H9 (cell line): ENCODE data around the gene ZNF609. TPM values are rescaled to one million over a fixed set of nuclear protein-coding genes. Genes with fewer than 3 reads are reported as not detected.

Experiments used
- DNase-seq: peaks from one replicate; pipeline ENCODE4 v3.0.0-alpha.2; 2017
- H2AFZ ChIP-seq: one replicate; pipeline ENCODE4 v1.6.1; 2013; ENCODE audit warnings: mild to moderate bottlenecking, low read length, control low read depth, moderate library complexity
- H2AK5ac ChIP-seq: 2 replicates; pipeline ENCODE4 v1.6.1; 2013; ENCODE audit warnings: low read length, control low read depth, mixed read lengths; ENCODE audit not compliant: insufficient read length
- H2BK120ac ChIP-seq: one replicate; pipeline ENCODE4 v1.6.1; 2013; ENCODE audit warnings: low read depth, mild to moderate bottlenecking, low read length, control low read depth, inconsistent platforms; ENCODE audit not compliant: poor library complexity, severe bottlenecking
- H2BK12ac ChIP-seq: 2 replicates; pipeline ENCODE4 v1.6.1; 2013; ENCODE audit warnings: low read length, control low read depth, mixed read lengths, low read depth; ENCODE audit not compliant: insufficient read length
- H2BK15ac ChIP-seq: 2 replicates; pipeline ENCODE4 v1.6.1; 2013; ENCODE audit warnings: low read depth, low read length, control low read depth
- H2BK20ac ChIP-seq: one replicate; pipeline ENCODE4 v1.6.1; 2013; ENCODE audit warnings: low read depth, mild to moderate bottlenecking, low read length, control low read depth, inconsistent platforms; ENCODE audit not compliant: poor library complexity, severe bottlenecking
- H2BK5ac ChIP-seq: 2 replicates; pipeline ENCODE4 v1.6.1; 2013; ENCODE audit warnings: low read length, control low read depth, mixed read lengths; ENCODE audit not compliant: insufficient read length
- H3K14ac ChIP-seq: 2 replicates; pipeline ENCODE4 v1.6.1; 2013; ENCODE audit warnings: low read length, control low read depth; ENCODE audit not compliant: insufficient read depth
- H3K18ac ChIP-seq: 2 replicates; pipeline ENCODE4 v1.6.1; 2013; ENCODE audit warnings: low read depth, mild to moderate bottlenecking, mixed read lengths, low read length, control low read depth; ENCODE audit not compliant: insufficient read length
- H3K23ac ChIP-seq: 2 replicates; pipeline ENCODE4 v1.6.1; 2013; ENCODE audit warnings: low read length, control low read depth, mixed read lengths, low read depth; ENCODE audit not compliant: insufficient read length
- H3K23me2 ChIP-seq: 2 replicates; pipeline ENCODE4 v1.6.1; 2013; ENCODE audit warnings: low read depth, mild to moderate bottlenecking, mixed read lengths, low read length, control low read depth; ENCODE audit not compliant: insufficient read length, poor library complexity, severe bottlenecking
- H3K27ac ChIP-seq: 2 replicates; pipeline ENCODE4 v1.5.1; 2013; ENCODE audit warnings: low read length, control low read depth, mixed read lengths, low read depth; ENCODE audit not compliant: insufficient read length
- H3K27me3 ChIP-seq: 2 replicates; pipeline ENCODE4 v1.6.1; 2013; ENCODE audit warnings: low read length, control low read depth, inconsistent platforms; ENCODE audit not compliant: insufficient read depth
- H3K4ac ChIP-seq: 2 replicates; pipeline ENCODE4 v1.6.1; 2013; ENCODE audit warnings: low read depth, mild to moderate bottlenecking, control low read depth, inconsistent platforms, low read length, moderate library complexity
- H3K4me1 ChIP-seq: 2 replicates; pipeline ENCODE4 v1.6.1; 2013; ENCODE audit warnings: low read length, control low read depth, inconsistent platforms; ENCODE audit not compliant: insufficient read depth
- H3K4me2 ChIP-seq: 2 replicates; pipeline ENCODE4 v1.6.1; 2013; ENCODE audit warnings: low read length, control low read depth, mixed read lengths; ENCODE audit not compliant: insufficient read length, insufficient read depth
- H3K56ac ChIP-seq: 2 replicates; pipeline ENCODE4 v1.6.1; 2013; ENCODE audit warnings: low read depth, mild to moderate bottlenecking, mixed read lengths, low read length, control low read depth; ENCODE audit not compliant: insufficient read length
- H3K79me1 ChIP-seq: 2 replicates; pipeline ENCODE4 v1.6.1; 2013; ENCODE audit warnings: low read depth, mild to moderate bottlenecking, moderate library complexity, low read length, control low read depth, inconsistent platforms; ENCODE audit not compliant: insufficient read depth, poor library complexity, severe bottlenecking
- H3K79me2 ChIP-seq: 2 replicates; pipeline ENCODE4 v1.6.1; 2013; ENCODE audit warnings: low read length, control low read depth, inconsistent platforms; ENCODE audit not compliant: insufficient read depth
- H3K9ac ChIP-seq: 2 replicates; pipeline ENCODE4 v1.6.1; 2013; ENCODE audit warnings: low read length, control low read depth, mixed read lengths; ENCODE audit not compliant: insufficient read length; ENCODE audit errors: extremely low read depth
- H3K9me3 ChIP-seq: one replicate; pipeline ENCODE4 v1.6.1; 2013; ENCODE audit warnings: low read depth, low read length, inconsistent platforms; ENCODE audit not compliant: control insufficient read depth
- H3T11ph ChIP-seq: one replicate; pipeline ENCODE4 v1.6.1; 2013; ENCODE audit warnings: mild to moderate bottlenecking, low read length, control low read depth, inconsistent platforms
- H4K20me1 ChIP-seq: one replicate; pipeline ENCODE4 v1.6.1; 2013; ENCODE audit not compliant: control insufficient read depth, insufficient read length, insufficient read depth
- H4K5ac ChIP-seq: 2 replicates; pipeline ENCODE4 v1.6.1; 2013; ENCODE audit warnings: low read depth, mild to moderate bottlenecking, mixed read lengths, low read length, control low read depth; ENCODE audit not compliant: insufficient read length
- H4K8ac ChIP-seq: replicated peaks from 2 replicates; pipeline ENCODE4 v1.6.1; 2013; ENCODE audit warnings: low read length, control low read depth, mixed read lengths, low read depth; ENCODE audit not compliant: insufficient read length
- H4K91ac ChIP-seq: 2 replicates; pipeline ENCODE4 v1.6.1; 2013; ENCODE audit warnings: low read depth, mild to moderate bottlenecking, moderate library complexity, mixed read lengths, low read length, control low read depth; ENCODE audit not compliant: insufficient read length
- H3K27ac Mint-ChIP-seq, 3 experiments: 2 replicates in 2 of 3; 3 replicates in 1 of 3; pipeline ENCODE4 v1.8.0; 2020 to 2021; ENCODE audit warnings: mixed read lengths in 3 of 3, mild to moderate bottlenecking in 1 of 3, moderate library complexity in 1 of 3
- H3K27me3 Mint-ChIP-seq: 2 replicates; pipeline ENCODE4 v1.8.0; 2021; ENCODE audit warnings: low read depth, mild to moderate bottlenecking, moderate library complexity, mixed read lengths
- H3K36me3 Mint-ChIP-seq, 3 experiments: 2 replicates in 2 of 3; 3 replicates in 1 of 3; pipeline ENCODE4 v1.8.0; 2020 to 2021; ENCODE audit warnings: low read depth in 3 of 3, mixed read lengths in 3 of 3; ENCODE audit not compliant: insufficient read depth in 1 of 3
- H3K4me1 Mint-ChIP-seq, 2 experiments: 2 replicates each; pipeline ENCODE4 v1.8.0; 2020; ENCODE audit warnings: mixed read lengths in 2 of 2
- H3K4me3 Mint-ChIP-seq, 2 experiments: 2 replicates in 1 of 2; 3 replicates in 1 of 2; pipeline ENCODE4 v1.8.0; 2020 to 2021; ENCODE audit warnings: mild to moderate bottlenecking in 2 of 2, mixed read lengths in 2 of 2, moderate library complexity in 1 of 2
- H3K9me3 Mint-ChIP-seq, 2 experiments: 2 replicates in 1 of 2; 3 replicates in 1 of 2; pipeline ENCODE4 v1.8.0; 2020; ENCODE audit warnings: mild to moderate bottlenecking in 2 of 2, mixed read lengths in 2 of 2, moderate library complexity in 1 of 2
- CTCF ChIP-seq: fragments of 200-600 bp; sonication (generic); conservative IDR thresholded peaks from 3 replicates; pipeline ENCODE4 v1.8.0; 2021; ENCODE audit warnings: antibody characterized with exemption, mild to moderate bottlenecking
- whole genome bisulfite sequencing: extraction: QIAGEN DNeasy Blood & Tissue Kit; methylation state at CpG from one replicate; pipeline ENCODE4 v1.1.7; 2013; ENCODE audit warnings: missing lambda C conversion rate, low lambda C conversion rate, mixed read lengths; ENCODE audit not compliant: insufficient read length; ENCODE audit errors: extremely low coverage; 5-methylcytosine and 5-hydroxymethylcytosine counted together
- total RNA-seq: library from RNA; stranded (reverse); gene quantifications from 2 replicates; pipeline ENCODE4 v1.2.1, GENCODE V29; 2021

The ZNF609 gene
- total RNA-seq, 1 experiment from 2014 or later: 45.3 TPM

GRCh38 chr15:64618540-64618939 is 158.2 kb downstream of the ZNF609 start:
- H3K36me3 Mint-ChIP-seq: peaks cover 4 to 9% (median 9%) of the 10 kb centered on the region in 3 experiments; a peak in 4 of 7 replicates
- Histone ChIP-seq H3K27me3 (no peaks in the 10 kb centered on the region), H3K27ac (no peak overlapping the region)

More at GRCh38 chr15:64618540-64618939, 158.2 kb downstream of the ZNF609 start:
- Mint-ChIP-seq H3K4me1 (peaks cover 35% of the 10 kb centered on the region in 2 experiments), H3K4me3 (no peak overlapping the region), H3K9me3 (no peaks in the 10 kb centered on the region), H3K27me3 (no peaks in the 10 kb centered on the region), H3K27ac (peak overlapping the region; percentile 22 to 92 (median 27); a peak in 4 of 7 replicates)
- Histone ChIP-seq H3K79me2 (peaks cover 6% of the 10 kb centered on the region; the same call in 1 of the 2 replicates), H3K23me2 (no peaks in the 10 kb centered on the region), H4K5ac (no peak overlapping the region), H3K79me1 (peaks cover 9% of the 10 kb centered on the region), H3T11ph (no peak overlapping the region), H2AFZ (no peak overlapping the region), H3K56ac (no peak overlapping the region), H3K9ac (no peak overlapping the region), H2BK12ac (no peak overlapping the region), H4K91ac (no peak overlapping the region), H2BK5ac (no peak overlapping the region), H2BK120ac (no peak overlapping the region), H4K20me1 (no peaks in the 10 kb centered on the region), H3K4me2 (no peak overlapping the region), H3K4me1 (no peaks in the 10 kb centered on the region; the same call in 1 of the 2 replicates), H3K18ac (peak overlapping the region; percentile 62), H3K23ac (no peak overlapping the region), H2BK20ac (peak overlapping the region; percentile 60), H3K14ac (peak overlapping the region; percentile 5; the same call in 1 of the 2 replicates), H2BK15ac (no peak overlapping the region; the same call in 1 of the 2 replicates), H4K8ac (no peak overlapping the region), H3K4ac (no peak overlapping the region; the same call in none of the 2 replicates), H3K9me3 (no peaks in the 10 kb centered on the region), H2AK5ac (no peak overlapping the region)
- WGBS: no CpG with 5 or more reads among the region's 11 CpGs
- no peak for TF ChIP-seq CTCF
- DNase-seq: no peak
